HG02798 (cell line): ENCODE results near the gene VPS45.
"Not testable (repeated sequence)": the region's sequence is repeated elsewhere in the genome, so short reads cannot be mapped to it uniquely, and the experiment has no call there.

Experiments used
- ATAC-seq: cut with Tn5 transposase; IDR thresholded peaks from one replicate; pipeline ENCODE4 v1.9.1; 2021; ENCODE audit warnings: mild to moderate bottlenecking; ENCODE audit not compliant: unreplicated experiment, poor library complexity

The VPS45 gene

GRCh38 chr1:150186438-150186788, 118.8 kb downstream of the VPS45 start:
- ATAC-seq = not testable (repeated sequence)

- ATAC-seq = no peak
Observed at GRCh38 chr1:150186789-150187559, 119.4 kb downstream of the VPS45 start.

GRCh38 chr1:150187560-150187931, 120.0 kb downstream of the VPS45 start:
- no peak for ATAC-seq

- ATAC-seq = no peak
Observed at GRCh38 chr1:150192012-150192411, 124.4 kb downstream of the VPS45 start.

- ATAC-seq = no peak
Observed at GRCh38 chr1:150194381-150195031, 126.9 kb downstream of the VPS45 start.
